H9 (cell line): ENCODE data around the gene VWF. TPM values are rescaled to one million over a fixed set of nuclear protein-coding genes. Genes with fewer than 3 reads are reported as not detected.

Experiments used
- DNase-seq: peaks from one replicate; pipeline ENCODE4 v3.0.0-alpha.2; 2017
- H2AFZ ChIP-seq: one replicate; pipeline ENCODE4 v1.6.1; 2013; ENCODE audit warnings: mild to moderate bottlenecking, low read length, control low read depth, moderate library complexity
- H2AK5ac ChIP-seq: 2 replicates; pipeline ENCODE4 v1.6.1; 2013; ENCODE audit warnings: low read length, control low read depth, mixed read lengths; ENCODE audit not compliant: insufficient read length
- H2BK120ac ChIP-seq: one replicate; pipeline ENCODE4 v1.6.1; 2013; ENCODE audit warnings: low read depth, mild to moderate bottlenecking, low read length, control low read depth, inconsistent platforms; ENCODE audit not compliant: poor library complexity, severe bottlenecking
- H2BK12ac ChIP-seq: 2 replicates; pipeline ENCODE4 v1.6.1; 2013; ENCODE audit warnings: low read length, control low read depth, mixed read lengths, low read depth; ENCODE audit not compliant: insufficient read length
- H2BK15ac ChIP-seq: 2 replicates; pipeline ENCODE4 v1.6.1; 2013; ENCODE audit warnings: low read depth, low read length, control low read depth
- H2BK20ac ChIP-seq: one replicate; pipeline ENCODE4 v1.6.1; 2013; ENCODE audit warnings: low read depth, mild to moderate bottlenecking, low read length, control low read depth, inconsistent platforms; ENCODE audit not compliant: poor library complexity, severe bottlenecking
- H2BK5ac ChIP-seq: 2 replicates; pipeline ENCODE4 v1.6.1; 2013; ENCODE audit warnings: low read length, control low read depth, mixed read lengths; ENCODE audit not compliant: insufficient read length
- H3K14ac ChIP-seq: 2 replicates; pipeline ENCODE4 v1.6.1; 2013; ENCODE audit warnings: low read length, control low read depth; ENCODE audit not compliant: insufficient read depth
- H3K18ac ChIP-seq: 2 replicates; pipeline ENCODE4 v1.6.1; 2013; ENCODE audit warnings: low read depth, mild to moderate bottlenecking, mixed read lengths, low read length, control low read depth; ENCODE audit not compliant: insufficient read length
- H3K23ac ChIP-seq: 2 replicates; pipeline ENCODE4 v1.6.1; 2013; ENCODE audit warnings: low read length, control low read depth, mixed read lengths, low read depth; ENCODE audit not compliant: insufficient read length
- H3K23me2 ChIP-seq: 2 replicates; pipeline ENCODE4 v1.6.1; 2013; ENCODE audit warnings: low read depth, mild to moderate bottlenecking, mixed read lengths, low read length, control low read depth; ENCODE audit not compliant: insufficient read length, poor library complexity, severe bottlenecking
- H3K27ac ChIP-seq: 2 replicates; pipeline ENCODE4 v1.5.1; 2013; ENCODE audit warnings: low read length, control low read depth, mixed read lengths, low read depth; ENCODE audit not compliant: insufficient read length
- H3K27me3 ChIP-seq: 2 replicates; pipeline ENCODE4 v1.6.1; 2013; ENCODE audit warnings: low read length, control low read depth, inconsistent platforms; ENCODE audit not compliant: insufficient read depth
- H3K4ac ChIP-seq: 2 replicates; pipeline ENCODE4 v1.6.1; 2013; ENCODE audit warnings: low read depth, mild to moderate bottlenecking, control low read depth, inconsistent platforms, low read length, moderate library complexity
- H3K4me1 ChIP-seq: 2 replicates; pipeline ENCODE4 v1.6.1; 2013; ENCODE audit warnings: low read length, control low read depth, inconsistent platforms; ENCODE audit not compliant: insufficient read depth
- H3K4me2 ChIP-seq: 2 replicates; pipeline ENCODE4 v1.6.1; 2013; ENCODE audit warnings: low read length, control low read depth, mixed read lengths; ENCODE audit not compliant: insufficient read length, insufficient read depth
- H3K56ac ChIP-seq: 2 replicates; pipeline ENCODE4 v1.6.1; 2013; ENCODE audit warnings: low read depth, mild to moderate bottlenecking, mixed read lengths, low read length, control low read depth; ENCODE audit not compliant: insufficient read length
- H3K79me1 ChIP-seq: 2 replicates; pipeline ENCODE4 v1.6.1; 2013; ENCODE audit warnings: low read depth, mild to moderate bottlenecking, moderate library complexity, low read length, control low read depth, inconsistent platforms; ENCODE audit not compliant: insufficient read depth, poor library complexity, severe bottlenecking
- H3K79me2 ChIP-seq: 2 replicates; pipeline ENCODE4 v1.6.1; 2013; ENCODE audit warnings: low read length, control low read depth, inconsistent platforms; ENCODE audit not compliant: insufficient read depth
- H3K9ac ChIP-seq: 2 replicates; pipeline ENCODE4 v1.6.1; 2013; ENCODE audit warnings: low read length, control low read depth, mixed read lengths; ENCODE audit not compliant: insufficient read length; ENCODE audit errors: extremely low read depth
- H3K9me3 ChIP-seq: one replicate; pipeline ENCODE4 v1.6.1; 2013; ENCODE audit warnings: low read depth, low read length, inconsistent platforms; ENCODE audit not compliant: control insufficient read depth
- H3T11ph ChIP-seq: one replicate; pipeline ENCODE4 v1.6.1; 2013; ENCODE audit warnings: mild to moderate bottlenecking, low read length, control low read depth, inconsistent platforms
- H4K20me1 ChIP-seq: one replicate; pipeline ENCODE4 v1.6.1; 2013; ENCODE audit not compliant: control insufficient read depth, insufficient read length, insufficient read depth
- H4K5ac ChIP-seq: 2 replicates; pipeline ENCODE4 v1.6.1; 2013; ENCODE audit warnings: low read depth, mild to moderate bottlenecking, mixed read lengths, low read length, control low read depth; ENCODE audit not compliant: insufficient read length
- H4K8ac ChIP-seq: replicated peaks from 2 replicates; pipeline ENCODE4 v1.6.1; 2013; ENCODE audit warnings: low read length, control low read depth, mixed read lengths, low read depth; ENCODE audit not compliant: insufficient read length
- H4K91ac ChIP-seq: 2 replicates; pipeline ENCODE4 v1.6.1; 2013; ENCODE audit warnings: low read depth, mild to moderate bottlenecking, moderate library complexity, mixed read lengths, low read length, control low read depth; ENCODE audit not compliant: insufficient read length
- H3K27ac Mint-ChIP-seq, 3 experiments: 2 replicates in 2 of 3; 3 replicates in 1 of 3; pipeline ENCODE4 v1.8.0; 2020 to 2021; ENCODE audit warnings: mixed read lengths in 3 of 3, mild to moderate bottlenecking in 1 of 3, moderate library complexity in 1 of 3
- H3K27me3 Mint-ChIP-seq: 2 replicates; pipeline ENCODE4 v1.8.0; 2021; ENCODE audit warnings: low read depth, mild to moderate bottlenecking, moderate library complexity, mixed read lengths
- H3K36me3 Mint-ChIP-seq, 3 experiments: 2 replicates in 2 of 3; 3 replicates in 1 of 3; pipeline ENCODE4 v1.8.0; 2020 to 2021; ENCODE audit warnings: low read depth in 3 of 3, mixed read lengths in 3 of 3; ENCODE audit not compliant: insufficient read depth in 1 of 3
- H3K4me1 Mint-ChIP-seq, 2 experiments: 2 replicates each; pipeline ENCODE4 v1.8.0; 2020; ENCODE audit warnings: mixed read lengths in 2 of 2
- H3K4me3 Mint-ChIP-seq, 2 experiments: 2 replicates in 1 of 2; 3 replicates in 1 of 2; pipeline ENCODE4 v1.8.0; 2020 to 2021; ENCODE audit warnings: mild to moderate bottlenecking in 2 of 2, mixed read lengths in 2 of 2, moderate library complexity in 1 of 2
- H3K9me3 Mint-ChIP-seq, 2 experiments: 2 replicates in 1 of 2; 3 replicates in 1 of 2; pipeline ENCODE4 v1.8.0; 2020; ENCODE audit warnings: mild to moderate bottlenecking in 2 of 2, mixed read lengths in 2 of 2, moderate library complexity in 1 of 2
- WGBS: extraction: QIAGEN DNeasy Blood & Tissue Kit; methylation state at CpG from one replicate; pipeline ENCODE4 v1.1.7; 2013; ENCODE audit warnings: missing lambda C conversion rate, low lambda C conversion rate, mixed read lengths; ENCODE audit not compliant: insufficient read length; ENCODE audit errors: extremely low coverage; 5-methylcytosine and 5-hydroxymethylcytosine counted together
- total RNA-seq: library from RNA; stranded (reverse); gene quantifications from 2 replicates; pipeline ENCODE4 v1.2.1, GENCODE V29; 2021
- TF ChIP-seq, protein P1 (sequence below): fragments of 200-600 bp; sonication (generic); conservative IDR thresholded peaks from 3 replicates; pipeline ENCODE4 v1.8.0; 2021; ENCODE audit warnings: antibody characterized with exemption, mild to moderate bottlenecking

VWF gene
- total RNA-seq, 1 experiment from 2014 or later: 0.17 TPM

DNA sequence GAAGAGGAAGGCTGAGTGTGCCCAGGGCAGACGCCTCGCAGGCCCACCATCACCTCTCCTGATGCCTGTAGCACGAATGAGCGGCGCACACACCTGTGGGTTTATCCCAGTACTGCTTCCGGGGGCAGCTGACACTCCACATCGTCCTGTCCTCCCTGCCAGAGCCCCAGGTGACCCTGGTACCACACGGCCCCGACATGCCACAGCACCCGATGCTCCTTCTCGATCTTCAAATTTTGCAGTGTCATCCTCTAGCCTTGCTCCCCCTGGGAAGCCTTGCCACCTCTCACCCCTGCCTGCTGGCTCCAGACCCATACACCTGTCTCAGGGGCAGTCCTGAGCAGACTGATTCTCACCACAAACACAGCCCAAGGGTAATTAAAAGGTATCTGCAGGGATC lies 220.0 kb downstream of the VWF start:
- H3K79me1 ChIP-seq: no peaks in the 10 kb centered on the region
- H3K4me2 ChIP-seq: no peak overlapping the region
- H2BK12ac ChIP-seq: no peak overlapping the region
- no peak overlapping the region for H3K4me3 Mint-ChIP-seq
- no peak overlapping the region for H3K56ac ChIP-seq
- no peaks in the 10 kb centered on the region; the same call in 1 of the 2 replicates for H3K4me1 ChIP-seq
- H2BK20ac ChIP-seq: no peak overlapping the region
- no peaks in the 10 kb centered on the region; the same call in none of the 2 replicates for H3K27me3 Mint-ChIP-seq
- H2BK120ac ChIP-seq: no peak overlapping the region
- H2AFZ ChIP-seq: no peak overlapping the region
- H3T11ph ChIP-seq: no peak overlapping the region
- H3K9me3 Mint-ChIP-seq: no peaks in the 10 kb centered on the region; a peak in 1 of 5 replicates
- H2AK5ac ChIP-seq: no peak overlapping the region
- no peaks in the 10 kb centered on the region for H3K9me3 ChIP-seq
- no peaks in the 10 kb centered on the region for H3K27me3 ChIP-seq
- H3K23ac ChIP-seq: no peak overlapping the region
- H3K23me2 ChIP-seq: no peaks in the 10 kb centered on the region
- no peak overlapping the region for H4K5ac ChIP-seq
- no peaks in the 10 kb centered on the region for H4K20me1 ChIP-seq
- H3K27ac Mint-ChIP-seq: peak overlapping the region; percentile 28 to 87 (median 61); a peak in 3 of 7 replicates
- no peaks in the 10 kb centered on the region for H3K36me3 Mint-ChIP-seq
- no peak for DNase-seq
- no peak overlapping the region for H3K27ac ChIP-seq
- H3K79me2 ChIP-seq: no peaks in the 10 kb centered on the region
- no peak overlapping the region for H4K91ac ChIP-seq
- H4K8ac ChIP-seq: no peak overlapping the region
- TF ChIP-seq, protein P1, sequence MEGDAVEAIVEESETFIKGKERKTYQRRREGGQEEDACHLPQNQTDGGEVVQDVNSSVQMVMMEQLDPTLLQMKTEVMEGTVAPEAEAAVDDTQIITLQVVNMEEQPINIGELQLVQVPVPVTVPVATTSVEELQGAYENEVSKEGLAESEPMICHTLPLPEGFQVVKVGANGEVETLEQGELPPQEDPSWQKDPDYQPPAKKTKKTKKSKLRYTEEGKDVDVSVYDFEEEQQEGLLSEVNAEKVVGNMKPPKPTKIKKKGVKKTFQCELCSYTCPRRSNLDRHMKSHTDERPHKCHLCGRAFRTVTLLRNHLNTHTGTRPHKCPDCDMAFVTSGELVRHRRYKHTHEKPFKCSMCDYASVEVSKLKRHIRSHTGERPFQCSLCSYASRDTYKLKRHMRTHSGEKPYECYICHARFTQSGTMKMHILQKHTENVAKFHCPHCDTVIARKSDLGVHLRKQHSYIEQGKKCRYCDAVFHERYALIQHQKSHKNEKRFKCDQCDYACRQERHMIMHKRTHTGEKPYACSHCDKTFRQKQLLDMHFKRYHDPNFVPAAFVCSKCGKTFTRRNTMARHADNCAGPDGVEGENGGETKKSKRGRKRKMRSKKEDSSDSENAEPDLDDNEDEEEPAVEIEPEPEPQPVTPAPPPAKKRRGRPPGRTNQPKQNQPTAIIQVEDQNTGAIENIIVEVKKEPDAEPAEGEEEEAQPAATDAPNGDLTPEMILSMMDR: no peak
- H3K4me1 Mint-ChIP-seq: peaks cover 18 to 25% of the 10 kb centered on the region in 2 experiments
- H3K18ac ChIP-seq: no peak overlapping the region
- H2BK5ac ChIP-seq: no peak overlapping the region
- H3K9ac ChIP-seq: no peak overlapping the region
- no CpG with 5 or more reads among the region's 11 CpGs for WGBS
- H2BK15ac ChIP-seq: no peak overlapping the region
- H3K4ac ChIP-seq: no peak overlapping the region
- H3K14ac ChIP-seq: no peak overlapping the region
